Measurements from ENCODE around the gene COL18A1. TPM values are rescaled to one million over a fixed set of nuclear protein-coding genes. Genes with fewer than 3 reads are reported as not detected.

Gene COL18A1
- total RNA-seq, 4 donors from 2014 or later: 124 to 224 (median 173) TPM

DNA sequence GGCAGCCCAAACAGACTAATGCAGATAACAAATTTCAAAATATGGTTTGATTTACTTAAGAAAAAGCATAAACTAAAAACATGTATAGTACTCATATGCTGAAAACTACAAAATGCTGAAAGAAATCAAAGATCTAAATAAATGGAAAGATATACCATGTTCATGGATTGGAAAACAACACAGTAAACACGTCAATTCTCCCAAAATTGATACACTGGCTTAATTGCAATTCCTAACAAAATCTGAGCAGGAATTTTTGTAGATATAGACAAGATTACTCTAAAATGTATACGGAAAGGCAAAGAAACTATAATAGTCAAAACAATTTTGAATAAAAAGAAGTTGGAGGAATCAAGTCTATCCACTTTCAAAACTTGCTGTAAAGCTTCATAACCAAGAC lies 116.3 kb downstream of the COL18A1 start:
- Histone ChIP-seq H3K27ac (no peak overlapping the region), H3K4me3 (no peak overlapping the region), H3K36me3 (peaks cover 0 to 78% (median 0%) of the 10 kb centered on the region in 3 donors), H3K9me3 (peaks cover 0 to 47% (median 18%) of the 10 kb centered on the region in 4 donors), H3K27me3 (no peaks in the 10 kb centered on the region), H3K4me1 (no peaks in the 10 kb centered on the region)
- 98 to 100% methylated on average over 2 of the region's 2 CpGs for WGBS, 2 donors
- DNase-seq (ENCODE audit: low spot score in 2 of 2): no peak
- TF ChIP-seq, protein P1, sequence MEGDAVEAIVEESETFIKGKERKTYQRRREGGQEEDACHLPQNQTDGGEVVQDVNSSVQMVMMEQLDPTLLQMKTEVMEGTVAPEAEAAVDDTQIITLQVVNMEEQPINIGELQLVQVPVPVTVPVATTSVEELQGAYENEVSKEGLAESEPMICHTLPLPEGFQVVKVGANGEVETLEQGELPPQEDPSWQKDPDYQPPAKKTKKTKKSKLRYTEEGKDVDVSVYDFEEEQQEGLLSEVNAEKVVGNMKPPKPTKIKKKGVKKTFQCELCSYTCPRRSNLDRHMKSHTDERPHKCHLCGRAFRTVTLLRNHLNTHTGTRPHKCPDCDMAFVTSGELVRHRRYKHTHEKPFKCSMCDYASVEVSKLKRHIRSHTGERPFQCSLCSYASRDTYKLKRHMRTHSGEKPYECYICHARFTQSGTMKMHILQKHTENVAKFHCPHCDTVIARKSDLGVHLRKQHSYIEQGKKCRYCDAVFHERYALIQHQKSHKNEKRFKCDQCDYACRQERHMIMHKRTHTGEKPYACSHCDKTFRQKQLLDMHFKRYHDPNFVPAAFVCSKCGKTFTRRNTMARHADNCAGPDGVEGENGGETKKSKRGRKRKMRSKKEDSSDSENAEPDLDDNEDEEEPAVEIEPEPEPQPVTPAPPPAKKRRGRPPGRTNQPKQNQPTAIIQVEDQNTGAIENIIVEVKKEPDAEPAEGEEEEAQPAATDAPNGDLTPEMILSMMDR (IDR thresholded peaks at IDR 0.05): no peak
- TF ChIP-seq EP300 (IDR thresholded peaks at IDR 0.05) (no peak), POLR2A (IDR thresholded peaks at IDR 0.05) (no peak)

DNA sequence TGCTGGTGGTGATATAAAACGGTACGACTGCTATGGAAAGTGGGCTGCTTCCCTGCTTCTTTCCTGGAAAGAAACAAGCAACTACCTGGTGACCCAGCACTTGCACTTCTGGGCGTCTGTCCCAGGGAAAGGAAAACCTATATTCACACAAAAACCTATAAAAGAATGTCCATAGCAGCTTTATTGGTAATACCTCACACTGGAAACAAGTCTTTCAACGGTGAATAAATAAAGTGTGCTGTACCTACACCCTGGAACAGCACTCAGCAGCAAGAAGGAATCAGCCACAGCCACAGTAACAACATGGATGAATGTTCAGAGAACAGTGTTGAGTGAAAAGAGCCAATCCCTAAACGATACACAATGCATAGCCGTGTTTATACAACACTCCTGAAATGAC lies 117.4 kb downstream of the COL18A1 start:
- TF ChIP-seq POLR2A (IDR thresholded peaks at IDR 0.05): no peak
- TF ChIP-seq, protein P1 (IDR thresholded peaks at IDR 0.05): no peak
- no peak for TF ChIP-seq EP300 (IDR thresholded peaks at IDR 0.05)
- 98% methylated on average over 6 of the region's 6 CpGs for WGBS, 2 donors
- Histone ChIP-seq H3K27ac (no peak overlapping the region), H3K9me3 (peaks cover 0 to 47% (median 18%) of the 10 kb centered on the region in 4 donors), H3K4me3 (no peak overlapping the region), H3K36me3 (peaks cover 0 to 72% (median 0%) of the 10 kb centered on the region in 3 donors), H3K27me3 (no peaks in the 10 kb centered on the region), H3K4me1 (no peaks in the 10 kb centered on the region)
- no peak for DNase-seq (ENCODE audit: low spot score in 2 of 2)

DNA sequence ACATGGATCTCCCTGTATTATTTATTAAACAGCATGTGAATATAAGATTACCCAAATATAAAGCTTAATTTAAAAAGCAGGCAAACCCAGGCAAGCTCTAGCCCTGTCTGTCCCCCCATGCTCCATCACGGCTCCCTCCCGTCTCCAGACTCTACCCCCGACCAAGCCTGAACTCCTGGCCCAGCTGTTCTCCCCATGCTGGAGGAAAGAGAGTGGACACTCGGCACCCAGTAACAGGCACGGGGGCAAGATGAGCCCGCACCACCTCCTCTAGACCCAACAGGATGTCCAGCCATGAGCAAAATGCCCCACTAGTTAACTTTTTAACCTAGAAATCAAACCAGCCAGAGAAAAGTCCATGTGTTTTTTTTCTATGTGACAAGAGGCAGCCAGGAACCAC lies 118.0 kb downstream of the COL18A1 start:
- Histone ChIP-seq H3K9me3 (peaks cover 0 to 43% (median 18%) of the 10 kb centered on the region in 4 donors), H3K4me3 (no peak overlapping the region), H3K36me3 (peaks cover 0 to 74% (median 0%) of the 10 kb centered on the region in 3 donors), H3K4me1 (no peaks in the 10 kb centered on the region), H3K27ac (no peak overlapping the region), H3K27me3 (no peaks in the 10 kb centered on the region)
- 93 to 98% methylated on average over 6 of the region's 6 CpGs for WGBS, 2 donors
- TF ChIP-seq, protein P1 (IDR thresholded peaks at IDR 0.05): no peak
- TF ChIP-seq POLR2A (IDR thresholded peaks at IDR 0.05): no peak
- TF ChIP-seq EP300 (IDR thresholded peaks at IDR 0.05): no peak
- no peak for DNase-seq (ENCODE audit: low spot score in 2 of 2)

DNA sequence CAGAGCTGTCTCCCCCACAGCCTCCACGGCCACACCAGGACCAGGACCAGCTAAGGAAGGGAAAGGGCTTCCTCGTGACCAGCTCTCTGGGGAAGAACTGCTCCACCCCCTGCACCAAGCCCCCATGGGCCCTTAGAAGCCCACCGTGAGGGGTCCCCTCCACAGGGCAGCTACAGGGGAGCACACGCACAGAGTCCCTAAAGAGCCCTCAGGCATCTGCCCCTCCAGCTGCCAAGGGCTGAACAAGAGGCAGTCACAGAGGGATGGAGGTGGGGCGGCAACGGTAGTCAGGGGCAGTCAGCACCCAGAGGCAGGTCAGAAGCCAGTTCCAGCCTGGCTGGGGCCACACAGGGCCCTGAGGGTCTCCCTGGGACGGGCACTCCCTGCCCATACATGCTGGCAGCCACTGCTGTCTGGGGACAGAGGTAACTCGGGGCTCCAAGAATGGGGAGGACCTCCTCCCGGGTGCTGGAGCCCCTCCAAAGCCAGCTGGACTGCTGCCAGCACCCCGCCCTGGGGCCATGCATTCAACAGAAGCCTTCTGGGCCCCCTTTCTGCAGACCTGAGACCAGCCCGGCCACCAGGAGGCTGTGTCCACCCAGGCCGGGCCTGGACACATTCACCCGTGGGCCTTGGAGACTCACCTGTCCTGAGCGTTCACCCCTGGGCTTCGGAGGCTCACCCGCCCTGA lies 118.6 kb downstream of the COL18A1 start:
- H3K4me1 ChIP-seq: no peaks in the 10 kb centered on the region
- TF ChIP-seq, protein P1 (IDR thresholded peaks at IDR 0.05): no peak
- TF ChIP-seq EP300 (IDR thresholded peaks at IDR 0.05) (no peak), POLR2A (IDR thresholded peaks at IDR 0.05) (no peak)
- 76% methylated on average over 13 to 14 of the region's 16 CpGs for WGBS, 2 donors
- peaks cover 0 to 38% (median 16%) of the 10 kb centered on the region in 4 donors for H3K9me3 ChIP-seq
- H3K36me3 ChIP-seq: peaks cover 0 to 80% (median 0%) of the 10 kb centered on the region in 3 donors
- no peak overlapping the region for H3K27ac ChIP-seq
- H3K27me3 ChIP-seq: no peaks in the 10 kb centered on the region
- DNase-seq (ENCODE audit: low spot score in 2 of 2): peak in 1 of 2 donors; percentile 11
- H3K4me3 ChIP-seq: no peak overlapping the region

DNA sequence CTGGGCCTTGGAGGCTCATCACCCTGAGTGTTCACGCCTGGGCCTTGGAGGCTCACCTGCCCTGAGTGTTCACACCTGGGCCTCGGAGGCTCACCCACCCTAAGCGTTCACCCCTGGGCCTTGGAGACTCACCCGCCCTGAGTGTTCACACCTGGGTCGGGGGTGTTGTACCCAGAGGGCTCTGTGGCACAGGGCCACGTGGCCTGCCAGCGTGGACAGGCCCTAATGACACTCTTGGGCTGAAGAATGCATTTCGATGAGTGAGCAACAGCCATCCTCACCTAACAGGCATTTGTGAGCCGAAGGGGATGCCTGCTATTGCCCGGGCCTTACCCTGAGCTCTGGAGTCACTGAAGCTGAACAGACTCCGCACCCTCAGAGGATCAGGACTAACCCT lies 119.8 kb downstream of the COL18A1 start:
- H3K4me1 ChIP-seq: no peaks in the 10 kb centered on the region
- TF ChIP-seq, protein P1 (IDR thresholded peaks at IDR 0.05): no peak
- no peak for TF ChIP-seq EP300 (IDR thresholded peaks at IDR 0.05)
- no peak for TF ChIP-seq POLR2A (IDR thresholded peaks at IDR 0.05)
- DNase-seq (ENCODE audit: low spot score in 2 of 2): no peak
- H3K4me3 ChIP-seq: no peak overlapping the region
- WGBS, 2 donors: 91 to 93% methylated on average over 8 to 10 of the region's 11 CpGs
- H3K27me3 ChIP-seq: no peaks in the 10 kb centered on the region
- peaks cover 0 to 26% (median 10%) of the 10 kb centered on the region in 4 donors for H3K9me3 ChIP-seq
- H3K36me3 ChIP-seq: peaks cover 0 to 86% (median 0%) of the 10 kb centered on the region in 3 donors
- no peak overlapping the region for H3K27ac ChIP-seq
